SK-N-MC (cell line): Measurements from ENCODE around the gene ARAP2.

Source experiments
- EZH2 ChIP-seq: fragments of 200-600 bp; sonication (generic); IDR thresholded peaks from one replicate; pipeline ENCODE4 v1.6.1; 2017; ENCODE audit warnings: antibody characterized with exemption
- POLR2AphosphoS5 ChIP-seq: IDR thresholded peaks from 2 replicates; pipeline ENCODE4 v1.6.1; 2012; ENCODE audit warnings: mild to moderate bottlenecking, low read depth, low read length, borderline replicate concordance

DNA sequence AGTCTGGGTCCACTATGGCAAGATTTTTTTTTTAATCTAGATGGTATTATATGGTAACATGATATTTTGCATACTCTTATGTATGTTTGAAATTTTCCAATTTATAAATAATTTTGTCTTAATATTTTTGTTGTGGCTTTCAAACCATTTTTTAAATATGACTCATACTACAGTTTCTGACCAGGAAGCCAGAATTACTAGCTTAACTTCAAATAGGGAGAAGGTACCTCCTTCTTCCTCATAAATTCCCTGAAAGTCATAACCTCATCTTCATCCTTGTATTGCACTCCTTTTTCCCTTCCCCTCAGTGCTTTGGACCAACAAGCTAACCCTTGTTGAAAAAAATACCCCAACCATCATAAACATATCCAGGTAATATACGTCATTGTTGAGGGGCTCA is 21.6 kb downstream of the ARAP2 start:
- no peak for TF ChIP-seq POLR2AphosphoS5
- TF ChIP-seq EZH2 = no peak
